T follicular helper cell (primary cell): Measurements from ENCODE around the gene UBTD1.

ENCODE experiments used
- DNase-seq: peaks from one replicate; pipeline ENCODE4 v3.0.0-alpha.2; 2020; ENCODE audit warnings: low read depth

The UBTD1 gene

DNA sequence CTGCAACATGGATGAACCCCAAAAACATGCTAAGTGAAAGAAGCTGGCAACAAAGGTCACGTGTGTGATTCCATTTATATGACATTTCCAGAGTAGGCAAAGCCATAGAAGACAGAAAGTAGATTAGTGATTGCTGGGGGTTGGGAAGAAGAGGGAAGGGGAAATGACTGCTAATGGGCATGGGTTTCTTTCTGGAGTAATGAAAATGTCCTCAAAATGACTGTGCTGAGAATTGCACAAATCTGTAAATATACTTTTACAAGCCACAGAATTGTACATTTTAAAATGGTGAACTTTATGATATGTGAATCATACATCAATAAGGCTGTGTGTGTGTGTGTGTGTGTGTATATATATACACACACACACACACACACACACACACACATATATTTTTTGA, 16.3 kb upstream of the UBTD1 start:
- no peak for DNase-seq

DNA sequence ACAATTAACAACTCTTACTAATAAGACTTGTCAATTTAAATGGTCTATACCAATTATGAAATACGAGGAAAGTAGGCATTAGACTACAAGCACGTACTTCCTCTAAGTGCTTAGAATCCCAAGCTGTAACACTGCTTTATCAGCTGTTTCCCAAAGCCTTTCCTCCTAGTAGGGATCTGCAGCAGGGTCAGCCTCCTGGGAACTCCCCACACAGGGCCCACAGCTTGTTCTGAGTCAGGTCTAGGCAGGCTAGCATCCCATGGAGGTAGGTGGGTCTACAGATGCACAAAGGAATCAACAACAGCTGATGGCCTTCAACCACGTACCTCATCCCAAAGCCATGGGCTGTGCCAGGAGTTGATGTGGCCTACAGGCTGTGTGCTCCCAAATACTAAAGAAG, 15.2 kb upstream of the UBTD1 start:
- DNase-seq: no peak

DNA sequence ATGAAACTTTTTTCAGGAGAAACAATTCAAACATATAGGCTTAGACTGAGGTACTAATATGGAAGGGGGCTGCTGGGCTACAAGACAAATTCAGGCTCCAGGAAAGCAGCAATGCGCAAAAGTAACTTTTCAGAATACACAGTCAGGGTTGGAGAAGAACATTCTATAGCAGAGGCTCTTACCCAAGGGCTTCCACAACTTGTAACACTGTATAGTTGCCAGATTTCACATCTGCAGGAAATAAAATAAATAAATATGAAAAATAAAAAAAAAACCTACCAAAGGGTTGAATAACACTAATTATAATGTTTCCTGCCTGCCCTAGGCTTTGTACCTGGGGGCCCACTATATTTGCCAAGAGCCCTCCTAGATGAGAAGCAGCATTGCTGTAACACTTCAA, 14.8 kb upstream of the UBTD1 start:
- DNase-seq: no peak

DNA sequence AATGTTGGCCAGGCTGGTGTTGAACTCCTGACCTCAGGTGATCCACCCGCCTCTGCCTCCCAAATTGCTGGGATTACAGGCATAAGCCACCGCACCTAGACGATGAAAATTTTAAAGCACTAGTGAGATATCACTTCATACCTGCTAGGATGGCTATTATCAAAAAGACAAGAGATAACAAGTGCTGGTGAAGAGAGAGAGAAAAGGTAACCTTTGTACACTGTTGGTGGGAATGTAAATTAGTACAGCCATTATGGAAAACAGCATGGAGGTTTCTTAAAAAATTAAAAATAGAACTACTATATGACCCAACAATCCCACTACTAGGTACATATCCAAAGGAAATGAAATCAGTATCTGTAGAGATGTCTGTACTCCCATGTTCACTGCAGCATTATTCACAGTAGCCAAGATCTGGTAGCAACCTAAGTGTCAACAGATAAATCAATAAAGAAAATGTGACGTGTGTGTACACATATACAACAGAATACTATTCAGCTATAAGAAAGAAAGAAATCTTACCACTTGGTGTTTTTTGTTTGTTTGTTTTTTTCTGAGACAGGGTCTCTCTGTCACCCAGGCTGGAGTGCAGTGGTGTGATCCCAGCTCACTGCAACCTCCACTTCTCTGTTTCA, 13.0 kb upstream of the UBTD1 start:
- DNase-seq: no peak

DNA sequence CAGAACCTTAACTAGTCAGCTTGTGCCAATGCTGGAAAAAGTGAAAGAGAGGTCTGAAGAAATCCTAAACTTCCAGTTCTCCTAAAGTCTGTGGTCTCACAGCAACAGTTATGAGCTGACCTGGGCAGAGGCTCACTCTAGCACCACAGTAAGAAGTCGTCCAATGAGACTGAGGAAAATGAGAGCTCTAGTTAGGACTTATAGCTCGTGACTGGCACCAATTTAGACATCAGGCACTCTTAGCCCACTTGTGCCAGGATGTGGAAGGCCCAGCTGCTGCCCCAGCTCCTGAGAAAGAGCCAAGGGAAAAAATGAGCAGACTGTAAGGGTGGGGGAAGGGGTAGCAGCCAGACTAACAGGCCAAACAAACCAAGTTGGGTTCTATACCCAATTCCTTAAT, 8.1 kb upstream of the UBTD1 start:
- no peak for DNase-seq

DNA sequence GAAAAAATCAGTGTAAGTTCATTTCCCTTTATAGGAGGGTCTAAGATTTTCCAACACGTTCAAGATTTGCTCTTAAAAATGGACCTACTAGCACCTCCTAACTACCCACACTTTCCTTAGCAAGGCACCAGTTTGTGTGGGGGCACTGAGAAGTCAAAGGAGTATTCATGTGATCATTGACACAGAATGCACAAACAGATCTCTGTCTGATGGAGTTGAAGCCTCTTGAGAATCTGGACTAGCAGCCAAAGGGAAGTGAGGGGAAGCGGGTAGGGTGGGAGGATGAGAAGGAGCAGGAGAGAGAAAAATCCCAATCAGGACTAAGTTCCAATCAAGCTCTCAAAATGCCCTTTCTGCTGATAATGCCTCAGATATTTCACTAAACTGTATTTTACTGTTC, 4.6 kb upstream of the UBTD1 start:
- no peak for DNase-seq

DNA sequence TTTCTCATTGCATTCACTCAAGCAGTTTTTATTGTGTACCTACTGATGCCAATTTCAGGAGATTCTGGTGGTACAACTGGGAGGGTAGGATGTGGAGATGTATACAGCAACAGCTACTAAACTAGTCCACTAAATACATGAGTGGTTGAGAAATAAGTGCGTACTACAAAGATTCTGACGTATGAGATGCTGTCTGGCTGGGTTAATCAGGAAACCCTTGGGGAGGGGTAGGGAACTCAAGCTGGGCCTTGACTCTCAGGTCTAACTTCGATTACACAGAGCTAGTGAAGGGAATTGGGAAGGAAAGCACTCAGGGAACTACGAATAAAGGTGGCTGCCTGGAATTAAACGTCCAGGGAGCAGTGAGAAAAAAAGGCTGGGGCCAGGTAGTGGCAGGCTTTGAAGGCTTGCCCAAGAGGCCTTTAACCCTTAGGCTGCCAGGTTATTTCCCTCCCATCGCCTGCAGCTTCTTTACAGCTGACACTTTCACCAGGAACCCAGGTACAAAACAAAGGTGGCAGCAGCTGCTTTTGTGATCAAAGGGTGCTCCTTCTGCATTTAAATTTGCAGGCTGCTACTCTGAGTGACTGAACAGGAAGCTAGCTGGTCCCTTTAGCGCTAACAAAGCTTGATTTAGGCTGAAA, 3.7 kb upstream of the UBTD1 start:
- DNase-seq: peak; percentile 28

DNA sequence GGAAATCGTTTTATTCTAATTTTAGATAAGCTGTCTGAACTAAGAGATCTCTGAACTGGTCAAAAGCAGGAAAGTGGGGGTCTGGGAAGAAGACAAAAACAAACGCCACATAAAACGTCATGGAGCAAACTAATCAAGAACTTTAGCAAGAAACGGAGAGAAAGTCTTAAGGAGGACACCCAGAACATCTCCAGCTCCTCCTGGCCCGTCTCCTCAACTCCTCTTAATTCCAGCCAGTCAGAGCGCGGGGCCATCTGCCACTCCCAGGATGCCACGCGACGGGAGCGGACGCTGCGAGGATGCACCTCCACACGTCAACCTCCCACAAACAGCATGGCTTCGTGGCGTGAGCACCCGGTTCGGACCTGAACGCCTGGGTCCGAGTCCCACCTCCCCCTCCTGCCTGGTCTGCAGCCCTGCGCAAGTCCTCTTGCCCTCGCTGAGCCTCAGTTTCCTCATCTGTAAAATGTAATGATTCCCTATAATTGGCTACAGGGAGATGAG, 1.1 kb upstream of the UBTD1 start:
- DNase-seq: peak; percentile 57

DNA sequence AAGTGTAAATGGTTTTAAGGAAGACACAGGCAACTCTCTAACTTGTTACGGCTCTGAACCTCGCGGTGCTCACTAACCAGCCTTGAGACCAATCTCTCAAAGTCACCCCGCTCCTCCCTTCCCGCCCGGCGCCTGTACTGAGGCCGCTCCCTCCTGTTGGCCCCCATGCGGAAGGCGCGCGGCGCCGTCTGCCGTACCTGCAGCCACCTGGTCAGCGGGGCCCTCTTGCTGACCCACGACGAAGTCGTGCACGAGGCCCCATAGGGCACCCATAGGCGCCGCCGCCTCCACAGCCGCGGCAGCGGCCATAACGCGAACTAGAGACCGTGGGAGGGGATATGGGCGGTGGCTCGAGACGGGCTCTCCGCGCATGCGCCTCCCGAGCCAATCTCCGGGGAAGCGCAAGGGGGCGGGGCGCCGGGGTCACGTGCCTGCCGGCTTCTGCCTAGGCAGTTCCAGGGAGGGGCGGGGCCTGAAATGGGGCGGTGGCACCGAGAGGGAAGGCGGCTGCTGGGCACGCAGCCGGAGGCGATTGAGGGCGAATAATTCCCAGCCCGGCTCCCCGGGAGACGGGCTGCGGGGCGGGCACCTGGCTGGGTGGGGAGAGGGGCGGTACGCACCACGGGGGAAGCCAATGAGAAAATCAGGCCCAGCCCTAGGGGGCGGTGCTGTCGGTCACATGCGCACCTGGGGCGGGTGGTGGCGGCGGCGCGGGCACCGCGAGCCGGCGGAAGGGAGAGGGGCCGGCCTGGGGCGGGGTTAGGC, 466 bp upstream of the UBTD1 start, which contains the start of gene MMS19:
Gene MMS19 (minus strand): TSS at position 347 of the 765 bp plus-strand sequence. CDS start 38 bp downstream, at position 309.
- DNase-seq: peak; percentile 99

DNA sequence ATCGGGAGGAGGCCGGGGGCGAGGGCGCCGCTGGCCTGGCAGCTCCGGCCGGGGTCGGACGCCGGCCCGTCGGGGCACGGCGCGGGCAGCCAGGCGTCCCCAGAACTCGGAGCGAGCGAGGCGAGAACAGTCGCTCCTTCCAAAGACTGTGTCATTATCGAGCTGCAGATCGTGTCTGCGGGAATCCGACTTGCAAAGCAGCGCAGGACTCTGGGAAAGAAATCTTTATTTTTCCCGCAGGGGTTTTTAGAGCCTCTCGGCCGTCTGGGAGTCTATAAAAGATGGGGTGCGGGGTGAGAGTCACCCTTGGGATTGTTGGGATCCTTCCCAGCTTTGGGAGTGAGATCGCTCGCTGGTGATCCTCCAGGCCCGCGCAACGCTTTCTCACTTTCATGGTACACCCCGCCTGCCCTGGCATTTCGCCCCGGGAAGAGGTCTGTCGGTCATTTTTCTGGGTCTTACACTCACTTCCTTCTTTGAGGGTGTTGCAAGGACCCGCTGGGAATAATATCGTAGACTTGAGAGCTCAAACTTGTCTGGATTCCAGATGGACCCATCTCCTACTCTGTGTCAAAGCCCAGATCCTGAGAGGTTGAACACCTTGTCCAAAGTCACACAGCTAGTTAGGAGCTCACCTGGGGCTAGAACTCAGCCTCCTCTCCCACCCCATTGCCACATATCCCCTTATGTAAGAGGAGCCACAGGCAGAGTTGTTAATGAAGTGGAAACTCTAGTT, 1.0 kb downstream of the UBTD1 start:
- no peak for DNase-seq

DNA sequence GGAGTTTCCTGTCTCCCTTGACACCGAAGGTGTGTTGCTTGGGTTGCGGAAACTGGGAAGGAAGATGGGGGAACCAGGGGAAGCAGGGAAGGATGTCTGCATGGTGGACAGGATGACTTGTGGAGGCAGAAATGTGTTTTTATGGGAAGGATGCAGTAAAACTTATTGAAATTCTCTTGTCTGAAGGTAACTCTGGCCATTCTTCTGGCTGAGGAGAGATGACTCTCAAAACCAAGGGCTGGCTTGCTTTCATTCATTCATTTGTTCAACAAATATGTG, 1.5 kb downstream of the UBTD1 start:
- no peak for DNase-seq

DNA sequence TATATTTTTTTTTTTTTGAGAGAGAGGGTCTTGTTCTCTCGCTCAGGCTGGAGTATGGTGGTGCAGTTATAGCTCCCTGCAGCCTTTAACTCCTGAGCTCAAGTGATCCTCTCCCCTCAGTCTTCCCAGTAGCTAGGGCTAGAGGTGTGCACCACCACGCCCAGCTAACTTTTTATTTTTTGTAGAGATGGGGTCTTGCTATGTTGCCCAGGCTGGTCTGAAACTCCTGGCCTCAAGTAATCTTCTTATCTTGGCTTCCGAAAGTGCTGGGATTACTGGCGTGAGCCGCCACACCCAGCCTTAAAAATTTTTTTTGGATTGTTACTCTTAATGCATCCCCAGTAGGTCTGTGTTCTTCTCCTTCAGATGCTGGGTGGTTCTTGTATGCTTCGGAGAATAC, 4.2 kb downstream of the UBTD1 start:
- DNase-seq: no peak

DNA sequence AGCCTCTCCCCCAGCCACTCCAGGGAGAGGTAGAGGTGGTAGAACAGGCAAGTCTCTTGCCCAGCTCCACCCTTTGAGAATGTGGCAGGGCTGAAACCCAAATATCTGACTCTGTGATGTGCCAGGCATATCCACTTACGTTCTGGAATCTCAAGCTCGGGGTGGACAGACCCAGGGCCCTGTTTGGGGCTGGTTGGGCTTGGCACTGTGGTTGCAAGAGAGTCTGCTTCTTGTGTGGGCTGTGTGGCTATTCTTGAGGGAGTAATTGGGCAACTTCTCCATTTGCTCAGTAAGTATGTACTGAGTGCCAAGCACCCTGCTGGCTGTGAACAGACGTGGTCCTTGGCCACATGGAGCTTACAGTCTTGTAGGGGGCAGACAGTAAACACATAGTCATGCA, 4.7 kb downstream of the UBTD1 start:
- DNase-seq: no peak

DNA sequence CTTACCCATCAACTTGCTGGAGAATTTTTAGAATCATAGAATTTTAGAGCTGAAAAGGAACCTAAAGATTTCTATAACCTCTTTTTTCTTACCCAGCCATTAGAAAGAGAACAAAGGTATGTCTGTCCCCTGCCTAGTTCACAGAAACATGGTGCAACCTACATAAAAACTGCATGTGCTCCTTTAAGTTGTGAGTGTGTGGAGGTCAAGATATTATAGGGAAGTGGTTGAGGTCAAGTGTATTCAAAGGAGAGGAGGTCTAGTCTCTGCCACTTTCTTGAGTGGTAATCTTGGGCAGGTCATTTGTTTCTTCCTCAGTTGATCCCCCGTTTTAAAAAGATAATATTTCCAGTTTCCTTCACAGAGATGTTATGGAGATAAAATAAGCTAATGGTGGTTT, 6.4 kb downstream of the UBTD1 start:
- DNase-seq: no peak

DNA sequence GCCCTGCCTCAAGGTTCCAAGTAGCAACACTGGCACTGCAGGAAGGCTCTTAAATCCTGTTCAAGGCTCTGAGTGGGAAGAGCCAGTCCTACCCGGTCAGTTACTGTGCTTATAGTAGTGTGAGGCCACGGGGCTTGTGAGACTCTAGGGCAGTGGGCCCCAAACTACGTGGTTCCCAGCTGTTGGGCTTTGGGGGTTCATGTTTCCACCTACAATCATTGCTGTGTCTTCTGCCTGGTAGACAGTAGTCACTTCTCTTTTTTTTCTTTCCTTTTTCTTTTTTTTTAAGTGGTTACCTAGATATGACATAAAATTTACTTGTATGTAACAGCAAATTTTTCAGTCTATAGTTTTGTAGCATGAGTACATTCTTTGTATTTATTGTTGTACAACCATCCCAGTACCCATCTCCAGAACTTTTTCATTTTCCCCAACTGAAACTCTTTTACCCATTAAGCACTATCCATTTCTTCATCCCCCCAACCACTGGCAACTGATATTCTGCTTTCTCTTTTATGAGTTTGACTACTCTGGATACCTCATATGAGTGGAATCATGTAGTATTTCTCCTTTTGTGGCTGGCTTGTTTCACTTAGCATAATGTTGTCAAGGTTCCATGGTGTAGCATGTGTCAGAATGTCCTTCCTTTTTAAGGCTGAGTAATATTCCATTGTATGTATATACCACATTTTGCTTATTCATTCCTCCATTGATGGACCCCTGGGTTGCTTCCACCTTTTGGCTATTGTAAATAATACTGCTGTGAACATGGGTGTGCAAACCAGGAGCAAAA, 7.7 kb downstream of the UBTD1 start:
- no peak for DNase-seq

DNA sequence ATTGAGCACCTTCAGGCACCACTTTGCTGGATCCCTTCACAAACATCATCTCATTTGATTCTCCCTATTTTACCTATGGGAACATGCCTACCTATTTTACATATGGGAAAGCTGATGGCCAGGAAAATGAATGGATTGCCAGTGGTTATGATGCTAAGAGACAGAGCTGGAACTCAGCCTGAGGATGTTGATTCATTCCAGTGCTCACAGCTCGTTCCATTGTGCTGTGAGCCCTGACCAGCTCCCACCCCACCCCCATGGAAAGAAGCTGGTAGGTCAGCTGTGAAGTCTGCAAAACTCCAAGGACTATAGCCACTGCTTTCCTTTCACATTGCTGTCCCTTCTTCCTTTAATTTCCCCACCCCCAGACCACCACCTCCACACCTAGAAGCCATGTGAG, 9.6 kb downstream of the UBTD1 start:
- no peak for DNase-seq

DNA sequence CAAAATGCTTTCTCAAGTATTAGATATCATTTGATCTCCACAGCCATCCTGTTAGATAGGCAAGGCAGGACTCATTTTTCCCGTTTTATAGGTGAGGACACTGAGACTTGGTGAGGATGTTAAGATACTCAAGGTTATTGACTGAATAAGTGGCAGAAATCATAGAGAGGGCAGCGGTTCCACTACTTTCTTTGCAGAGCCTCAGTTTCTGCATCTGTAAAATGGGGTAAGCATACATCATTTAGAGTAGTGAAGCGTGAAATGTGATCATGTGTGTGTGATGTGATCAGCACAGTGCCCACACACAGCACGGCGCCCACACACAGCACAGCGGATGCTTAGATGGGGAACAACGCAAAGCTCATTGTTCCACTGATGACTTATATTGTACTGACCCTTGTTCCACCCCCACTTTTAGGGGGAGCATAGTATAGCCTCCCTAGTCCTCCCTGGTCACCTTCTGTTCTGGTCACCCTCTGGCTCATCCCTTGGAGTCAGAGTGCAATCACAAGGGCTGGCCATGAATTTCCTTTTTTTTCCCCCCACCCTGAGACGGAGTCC, 10.5 kb downstream of the UBTD1 start:
- DNase-seq: no peak

DNA sequence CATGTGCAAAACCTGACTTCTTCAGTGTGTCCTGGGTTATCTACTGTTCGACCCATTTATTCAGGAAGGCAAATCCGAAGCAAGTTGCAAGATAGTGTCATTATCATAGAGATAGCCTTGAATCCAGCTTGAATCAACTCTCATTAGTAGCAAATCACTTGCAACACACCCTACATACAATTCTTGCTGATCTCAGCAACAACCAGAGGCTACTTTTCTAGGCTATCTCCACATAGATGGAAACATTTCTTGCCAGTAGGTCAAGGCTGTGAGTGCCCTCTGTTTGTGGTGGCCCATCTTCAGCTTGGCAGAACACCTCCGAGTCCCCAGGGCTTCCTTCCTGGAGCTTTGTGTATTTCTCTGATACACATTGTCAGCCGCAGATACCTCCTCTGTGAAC, 12.0 kb downstream of the UBTD1 start:
- DNase-seq: no peak

DNA sequence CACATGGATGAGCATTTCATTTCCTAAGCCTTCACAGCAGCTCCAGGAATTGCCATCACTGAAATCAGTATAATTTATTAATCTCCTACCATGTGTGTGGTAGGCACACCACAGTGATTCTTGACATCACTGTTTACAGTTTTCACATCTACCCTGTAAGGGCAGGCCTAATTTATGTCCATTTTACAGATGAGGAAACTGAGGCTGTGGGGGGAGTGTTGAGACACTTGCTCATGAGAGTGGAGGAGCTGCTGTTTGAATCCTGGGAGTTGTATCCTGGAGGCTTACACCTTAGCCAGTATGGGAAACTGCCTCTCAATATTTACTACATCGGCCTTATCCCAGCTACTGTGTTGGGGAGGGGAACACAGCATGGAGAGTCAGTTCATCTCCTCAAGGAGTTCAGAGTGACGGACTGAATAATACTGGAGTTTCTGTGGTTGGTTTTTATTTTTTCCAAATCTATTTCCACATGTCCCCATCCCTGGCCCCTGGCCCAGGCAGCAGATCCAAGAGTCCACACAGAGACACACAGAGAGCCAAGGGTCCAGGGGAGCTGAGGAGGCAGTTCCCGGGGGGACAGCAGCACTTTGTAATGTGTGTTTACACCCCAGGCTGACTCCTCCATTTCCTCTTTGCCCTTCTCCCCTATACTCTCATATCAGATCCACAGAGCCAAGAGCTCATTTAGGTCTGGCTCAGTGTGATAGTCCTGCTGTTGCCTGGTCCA, 13.2 kb downstream of the UBTD1 start:
- no peak for DNase-seq

DNA sequence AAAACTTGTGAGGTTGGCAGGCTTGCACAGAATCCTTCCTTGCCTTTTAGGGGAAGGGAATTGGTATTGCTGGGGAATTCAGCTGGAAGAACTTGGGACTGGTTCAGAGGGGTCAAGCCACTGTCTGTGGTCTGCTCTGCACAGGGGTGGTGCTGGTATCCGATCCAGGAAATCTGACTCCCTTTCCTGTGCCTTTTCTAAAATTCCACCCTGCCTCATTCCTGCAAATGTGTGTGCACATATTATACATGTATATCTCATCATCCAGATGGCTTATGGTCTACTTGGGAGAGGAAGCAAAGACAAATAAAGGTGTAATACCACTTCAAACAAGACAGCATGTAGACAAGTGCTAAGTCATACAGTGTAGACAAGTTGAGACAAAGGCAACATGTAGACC, 14.3 kb downstream of the UBTD1 start:
- DNase-seq: no peak

DNA sequence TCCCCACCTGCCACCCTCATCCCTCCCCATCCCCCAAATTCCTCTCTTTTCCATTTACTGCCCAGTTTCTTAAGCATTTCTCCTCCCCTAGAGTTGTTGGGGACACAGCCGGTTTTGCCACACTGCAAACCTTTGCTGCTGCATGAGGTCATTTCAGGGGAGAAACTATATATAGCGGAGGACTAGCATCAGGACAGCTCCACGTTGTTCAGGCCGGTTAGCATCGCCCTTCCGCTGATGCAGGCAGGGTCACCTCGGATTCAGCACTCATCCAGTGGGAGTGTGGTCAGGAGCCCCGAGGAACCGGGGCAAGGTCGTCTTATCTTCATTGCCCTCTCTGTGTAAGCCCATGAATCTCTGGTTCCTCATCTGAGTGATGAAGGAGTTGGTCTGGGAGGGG, 15.6 kb downstream of the UBTD1 start:
- no peak for DNase-seq
